GM21423 (cell line): Measurements from ENCODE around the gene SRRM3.
"Not testable (repeated sequence)": the region's sequence is repeated elsewhere in the genome, so short reads cannot be mapped to it uniquely, and the experiment has no call there.

ENCODE experiments used
- ATAC-seq: cut with Tn5 transposase; IDR thresholded peaks from one replicate; pipeline ENCODE4 v1.9.1; 2021; ENCODE audit warnings: mild to moderate bottlenecking, moderate library complexity; ENCODE audit not compliant: unreplicated experiment

The SRRM3 gene

DNA sequence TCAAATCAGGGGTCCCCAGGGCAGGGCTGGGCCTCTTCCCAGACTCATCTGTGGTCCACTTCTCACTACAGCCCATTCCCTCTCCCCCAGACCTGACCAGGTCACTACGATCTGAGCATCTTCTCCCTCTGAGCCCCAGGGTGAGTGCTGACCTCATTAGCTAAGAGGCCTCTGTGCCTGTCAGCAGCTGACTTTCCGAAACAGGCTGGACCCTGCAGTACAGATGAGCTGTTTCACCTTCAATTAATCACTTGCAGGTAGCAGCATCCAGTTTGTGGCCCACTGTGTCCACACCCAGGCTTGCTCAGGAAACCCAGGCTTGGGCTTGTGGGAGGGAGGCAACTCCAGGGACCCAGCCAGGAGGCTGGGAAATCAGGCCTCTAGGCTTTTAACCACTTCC lies 24.3 kb downstream of the SRRM3 start:
- no peak for ATAC-seq

DNA sequence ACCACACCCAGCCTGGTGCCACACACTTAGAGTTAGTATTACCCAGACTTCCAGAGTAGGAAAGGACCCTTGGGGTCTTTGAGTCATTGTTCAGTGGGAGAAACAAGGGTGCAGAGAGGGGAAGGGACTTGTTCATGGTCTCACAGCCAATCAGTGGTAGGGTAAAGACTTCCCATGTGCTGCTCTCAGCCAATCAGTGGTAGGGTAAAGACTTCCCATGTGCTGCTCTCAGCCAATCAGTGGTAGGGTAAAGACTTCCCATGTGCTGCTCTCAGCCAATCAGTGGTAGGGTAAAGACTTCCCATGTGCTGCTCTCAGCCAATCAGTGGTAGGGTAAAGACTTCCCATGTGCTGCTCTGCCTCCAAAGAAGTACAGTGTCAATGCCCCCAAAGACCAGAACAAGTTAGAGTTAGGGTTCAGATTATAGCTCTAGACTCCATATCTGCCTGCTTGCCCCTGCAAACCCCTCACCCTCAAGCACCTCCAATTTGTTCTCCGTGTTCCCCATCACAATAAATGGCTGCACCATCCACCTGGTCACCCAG lies 25.3 kb downstream of the SRRM3 start:
- ATAC-seq: not testable (repeated sequence)

DNA sequence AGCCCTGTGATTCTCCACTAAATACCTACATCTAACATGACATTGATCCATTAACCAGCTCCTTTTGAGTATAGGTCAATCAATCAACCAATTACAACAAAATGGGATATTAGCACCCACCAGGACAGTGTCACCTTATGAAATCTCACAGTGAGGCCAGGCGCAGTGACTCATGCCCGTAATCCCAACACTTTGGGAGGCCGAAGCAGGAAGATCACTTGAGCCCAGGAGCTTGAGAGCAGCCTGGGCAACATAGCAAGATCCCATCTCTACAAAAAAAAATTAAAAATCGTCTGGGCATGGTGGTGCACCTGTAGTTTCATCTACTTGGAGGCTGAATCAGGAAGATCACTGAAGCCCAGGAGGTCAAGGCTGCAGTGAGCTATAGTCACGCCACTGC lies 28.5 kb downstream of the SRRM3 start:
- no peak for ATAC-seq

DNA sequence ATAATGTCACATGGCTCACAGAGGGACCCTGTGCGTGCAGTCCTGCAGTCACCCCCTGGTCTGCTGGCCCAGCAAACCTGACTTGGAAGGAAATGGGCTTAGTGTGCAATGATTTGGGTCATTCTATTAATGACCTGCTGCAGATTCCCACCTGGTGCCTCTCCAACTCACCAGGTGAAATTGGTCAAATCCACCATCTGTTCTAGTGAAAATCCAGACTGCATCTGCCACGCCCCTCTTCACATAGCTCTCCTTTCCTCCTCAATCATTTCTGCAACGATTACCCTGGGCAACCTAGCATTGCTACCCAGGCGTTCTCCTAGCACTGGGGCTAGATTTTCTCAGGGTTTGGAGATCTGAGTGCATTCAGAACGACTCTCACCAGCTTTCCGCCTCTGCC lies 29.4 kb downstream of the SRRM3 start:
- ATAC-seq: no peak

DNA sequence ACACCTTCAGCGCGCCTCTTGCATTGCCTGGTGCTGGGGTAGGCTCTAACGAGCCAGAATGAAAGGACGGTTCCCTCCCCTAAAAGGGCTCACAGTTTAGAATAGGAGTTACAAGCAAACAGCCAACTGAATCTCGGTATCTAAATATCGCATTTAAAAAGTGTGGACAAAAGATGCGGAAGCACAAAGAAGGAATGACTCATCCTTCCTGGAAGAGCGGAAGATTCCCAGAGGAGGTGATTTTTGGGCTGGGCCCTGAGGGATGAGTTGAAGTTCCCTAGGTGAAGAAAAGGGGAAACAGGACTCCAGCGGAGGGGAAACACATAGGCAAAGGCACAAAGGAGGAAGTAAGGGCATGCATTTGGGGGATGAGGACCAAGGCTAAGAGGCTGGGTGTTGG lies 29.9 kb downstream of the SRRM3 start:
- no peak for ATAC-seq

DNA sequence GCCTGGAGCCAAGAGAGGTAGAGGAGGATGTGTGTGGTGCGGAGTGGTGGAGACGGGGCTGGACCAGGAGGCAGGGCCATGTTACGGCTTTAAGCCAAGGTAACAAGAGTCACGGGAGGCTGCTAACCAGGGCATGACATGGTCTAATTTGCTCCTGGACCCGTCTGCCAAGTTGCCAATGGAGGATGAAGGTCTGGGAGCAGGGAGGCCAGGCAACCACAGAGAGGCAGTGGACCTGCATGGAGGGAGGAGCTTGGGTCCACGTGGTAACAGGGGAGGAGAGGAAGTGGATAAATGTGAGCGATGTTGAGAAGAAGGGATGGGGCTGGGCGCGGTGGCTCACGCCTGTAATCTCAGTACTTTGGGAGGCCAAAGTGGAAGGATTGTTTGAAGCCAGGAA lies 31.0 kb downstream of the SRRM3 start:
- ATAC-seq: no peak

DNA sequence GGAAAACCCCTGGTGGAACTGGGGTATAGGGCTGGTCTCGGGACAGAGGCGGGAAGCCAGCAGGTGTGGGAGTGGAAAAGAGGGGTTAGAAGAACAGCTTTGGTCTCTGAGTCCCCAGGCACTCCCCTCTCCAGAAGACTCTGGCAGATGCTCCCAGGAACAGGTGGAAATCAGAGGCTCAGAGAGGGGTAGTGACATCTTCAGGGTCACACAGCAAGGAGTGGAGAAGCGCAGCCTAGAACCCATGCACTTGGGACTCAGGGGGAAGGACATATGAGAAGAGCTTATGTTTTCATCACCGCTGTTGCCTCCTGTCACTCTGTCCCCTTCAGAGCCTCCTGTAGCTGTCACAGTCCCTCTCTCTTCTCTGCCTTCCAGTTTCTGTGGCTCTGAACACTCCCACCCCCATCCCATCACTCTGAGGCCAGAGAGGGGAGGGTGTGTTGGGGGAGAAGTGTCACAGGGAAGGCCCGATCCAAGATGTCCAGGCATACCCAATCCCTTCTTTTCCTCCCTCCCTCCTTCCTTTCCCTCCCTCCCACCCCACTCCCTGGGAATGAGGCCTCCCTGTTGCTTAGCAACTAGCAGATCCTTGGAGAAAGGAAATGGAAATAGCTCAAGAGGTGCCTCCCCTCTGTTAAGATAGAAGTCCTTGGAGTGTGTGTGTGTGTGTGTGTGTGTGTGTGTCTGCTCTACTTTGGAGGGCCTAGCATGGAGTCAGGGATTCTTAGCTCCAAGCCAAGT lies 32.0 kb downstream of the SRRM3 start:
- no peak for ATAC-seq

DNA sequence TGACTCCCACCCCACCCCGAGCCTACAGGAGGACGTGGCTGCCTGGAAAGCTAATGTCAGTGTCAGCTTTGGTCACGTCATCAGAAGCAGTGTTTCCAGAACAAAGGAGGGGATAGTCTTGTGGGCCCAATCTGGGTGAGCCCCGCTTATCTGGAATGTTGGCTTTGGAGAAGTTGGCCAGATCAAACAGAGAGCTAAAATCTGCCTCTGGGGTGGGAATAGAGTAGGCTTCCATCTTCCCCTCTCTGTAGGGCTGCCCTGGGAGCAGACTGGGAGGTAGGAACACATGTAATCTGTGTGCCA lies 32.5 kb downstream of the SRRM3 start:
- no peak for ATAC-seq

DNA sequence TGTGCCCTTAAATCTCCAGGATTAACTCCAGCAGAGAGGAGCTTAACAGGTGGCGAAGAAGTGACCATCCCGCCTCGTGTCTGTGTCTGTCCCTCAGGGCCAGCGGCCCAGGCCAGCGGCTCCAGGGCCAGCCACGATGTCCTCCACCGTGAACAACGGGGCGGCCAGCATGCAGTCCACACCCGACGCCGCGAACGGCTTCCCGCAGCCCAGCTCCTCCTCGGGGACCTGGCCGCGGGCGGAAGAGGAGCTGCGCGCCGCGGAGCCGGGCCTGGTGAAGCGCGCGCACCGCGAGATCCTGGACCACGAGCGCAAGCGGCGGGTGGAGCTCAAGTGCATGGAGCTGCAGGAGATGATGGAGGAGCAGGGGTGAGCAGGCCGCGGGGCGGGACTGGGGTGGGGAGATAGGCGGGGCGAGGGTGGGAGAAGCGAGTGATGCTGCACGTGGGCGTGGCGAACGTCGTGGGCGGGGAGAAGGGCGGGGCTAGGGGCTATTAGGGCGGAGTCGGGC lies 33.3 kb downstream of the SRRM3 start:
- peak; percentile 59 for ATAC-seq

DNA sequence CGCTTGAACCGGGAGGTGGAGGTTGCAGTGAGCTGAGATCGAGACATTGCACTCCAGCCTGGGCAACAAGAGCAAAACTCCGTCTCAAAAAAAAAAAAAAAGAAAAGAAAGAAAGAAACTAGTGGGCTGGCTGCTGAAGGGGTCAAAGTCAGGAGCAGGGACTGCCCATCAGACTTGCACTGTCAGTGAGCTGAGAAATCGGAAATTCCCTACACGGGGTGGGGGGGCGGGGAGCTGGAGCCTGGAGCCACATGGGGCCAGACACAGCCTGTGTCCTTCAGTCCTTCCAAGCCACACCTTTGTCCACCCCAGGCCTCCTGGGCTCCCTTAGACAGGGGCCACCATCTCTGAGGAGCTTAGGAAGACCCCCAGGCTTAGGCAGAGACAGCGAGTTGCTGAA lies 34.5 kb downstream of the SRRM3 start:
- no peak for ATAC-seq

DNA sequence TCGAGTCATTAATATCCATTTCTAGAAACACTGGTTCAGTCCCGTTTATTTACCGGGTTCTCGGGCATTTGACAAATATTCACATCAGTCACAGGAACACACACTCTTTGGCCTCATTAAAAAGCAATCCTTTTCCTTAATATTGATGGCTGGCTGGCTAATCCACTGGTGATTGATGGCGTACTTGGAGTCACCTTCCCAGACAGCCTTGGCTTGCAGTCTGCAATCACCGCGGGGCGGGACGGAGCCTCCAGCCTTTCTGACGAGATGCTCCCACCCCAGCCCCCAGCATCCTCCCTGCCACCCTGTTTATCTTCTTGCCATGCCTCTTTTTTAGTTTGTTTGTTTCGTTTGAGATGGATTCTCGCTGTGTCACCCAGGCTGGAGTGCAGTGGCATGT lies 36.6 kb downstream of the SRRM3 start:
- no peak for ATAC-seq

DNA sequence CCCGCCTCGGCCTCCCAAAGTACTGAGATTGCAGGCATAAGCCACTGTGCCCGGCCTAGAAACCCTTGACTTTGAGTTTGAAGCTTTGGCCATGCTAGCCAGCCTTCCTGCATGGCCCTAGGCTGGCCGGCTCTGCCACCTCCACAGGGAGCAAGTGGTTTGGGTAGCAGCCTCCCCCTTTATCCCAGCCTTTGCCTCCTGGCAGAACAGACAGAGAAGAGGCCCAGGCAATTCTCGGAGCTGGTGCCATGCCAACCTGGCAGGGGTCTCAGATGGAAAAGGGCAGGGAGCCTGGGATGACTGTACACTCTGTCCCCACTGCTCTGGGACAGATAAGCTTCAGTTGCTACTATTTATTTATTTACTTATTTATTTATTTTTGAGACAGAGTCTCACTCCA lies 39.4 kb downstream of the SRRM3 start:
- ATAC-seq: no peak

DNA sequence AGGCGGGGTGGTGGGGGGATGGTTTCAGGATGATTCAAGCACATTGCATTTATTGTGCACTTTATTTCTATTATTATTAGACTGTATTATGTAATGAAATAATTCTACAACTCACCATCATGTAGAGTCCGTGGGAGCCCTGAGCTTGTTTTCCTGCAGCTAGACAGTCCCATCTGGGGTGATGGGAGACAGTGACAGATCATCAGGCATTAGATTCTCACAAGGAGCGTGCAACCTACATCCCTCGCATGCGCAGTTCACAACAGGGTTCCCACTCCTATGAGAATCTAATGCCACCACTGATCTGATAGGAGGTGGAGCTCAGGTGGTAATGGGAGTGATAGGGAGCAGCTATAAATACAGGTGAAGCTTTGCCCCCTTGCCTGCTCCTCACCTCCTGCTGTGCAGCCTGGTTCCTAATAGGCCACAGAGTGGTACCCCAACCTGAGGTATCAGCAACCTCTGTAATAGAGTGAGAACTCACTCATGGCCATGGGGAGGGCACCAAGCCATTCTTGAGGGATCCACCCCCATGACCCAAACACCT lies 40.9 kb downstream of the SRRM3 start:
- not testable (repeated sequence) for ATAC-seq

DNA sequence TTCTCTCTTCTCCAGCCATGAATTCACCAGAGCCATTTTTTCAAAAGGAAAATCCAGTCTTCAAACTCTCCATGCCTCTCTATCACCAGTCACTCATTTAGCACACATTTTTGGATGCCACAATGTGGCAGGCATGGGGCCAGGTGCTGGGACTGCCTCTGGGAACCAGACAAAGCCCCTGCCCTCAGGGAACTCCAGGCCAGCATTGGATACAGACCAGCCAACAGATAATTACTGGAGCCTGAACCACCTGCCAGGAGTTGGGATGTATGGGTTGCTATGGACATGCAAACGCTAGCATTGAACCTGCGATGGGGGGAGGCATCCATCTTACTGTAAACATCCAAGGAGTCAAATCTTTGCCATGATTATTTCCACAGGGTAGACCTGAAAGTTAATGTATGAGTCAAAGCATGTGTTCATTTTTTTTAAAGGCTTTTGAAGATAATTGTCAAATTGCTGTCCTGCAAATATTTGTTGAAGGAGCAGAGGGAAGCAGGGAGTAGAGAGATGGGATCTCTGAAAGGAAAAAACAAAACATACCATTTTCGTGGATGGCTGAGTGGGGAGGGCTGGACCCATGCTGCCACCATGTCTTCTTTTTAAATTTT lies 43.2 kb downstream of the SRRM3 start:
- no peak for ATAC-seq

DNA sequence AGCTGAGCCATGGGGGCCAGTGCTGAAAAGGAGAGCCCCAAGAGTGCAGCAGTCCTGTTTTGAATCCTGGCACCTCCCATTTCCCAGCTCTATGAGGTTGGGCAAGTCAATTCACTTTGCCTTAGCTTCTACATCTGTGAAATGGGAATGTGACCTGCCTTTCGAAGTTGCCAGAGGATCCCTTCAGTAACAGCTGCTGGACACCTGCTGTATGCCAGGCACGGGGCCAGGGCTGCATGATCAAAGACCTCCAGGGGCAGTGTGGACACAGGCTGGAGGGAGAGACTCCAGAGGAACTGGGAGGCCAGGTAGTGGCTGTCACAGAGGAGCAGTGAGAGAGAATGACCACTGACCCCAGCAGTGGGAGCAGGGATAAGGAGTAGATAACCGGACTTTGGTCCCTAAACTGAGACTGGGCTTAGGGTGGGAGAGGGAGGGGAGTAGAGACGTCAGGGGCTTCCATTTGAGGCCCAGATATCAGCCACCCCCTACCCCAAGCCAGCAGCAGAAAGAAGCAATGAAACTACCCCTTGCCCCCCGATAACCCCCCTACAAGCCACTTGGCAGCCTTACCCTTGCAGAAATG lies 45.2 kb downstream of the SRRM3 start:
- no peak for ATAC-seq

DNA sequence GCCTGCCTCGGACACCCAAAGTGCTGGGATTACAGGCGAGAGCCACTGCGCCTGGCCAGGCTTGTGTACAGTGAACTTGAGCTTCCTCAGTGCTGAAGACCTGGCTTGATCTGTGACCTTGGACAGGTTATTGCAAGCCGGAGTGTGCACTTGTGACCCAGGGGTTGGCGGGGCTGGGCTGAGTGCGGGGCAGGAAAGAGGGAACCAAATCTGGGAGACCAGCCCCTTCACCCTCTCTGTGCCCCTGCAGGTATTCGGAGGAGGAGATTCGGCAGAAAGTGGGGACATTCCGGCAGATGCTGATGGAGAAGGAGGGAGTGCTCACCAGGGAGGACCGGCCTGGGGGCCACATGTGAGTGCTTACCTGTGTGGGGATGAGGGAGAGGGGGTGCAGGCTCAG lies 46.2 kb downstream of the SRRM3 start:
- no peak for ATAC-seq

DNA sequence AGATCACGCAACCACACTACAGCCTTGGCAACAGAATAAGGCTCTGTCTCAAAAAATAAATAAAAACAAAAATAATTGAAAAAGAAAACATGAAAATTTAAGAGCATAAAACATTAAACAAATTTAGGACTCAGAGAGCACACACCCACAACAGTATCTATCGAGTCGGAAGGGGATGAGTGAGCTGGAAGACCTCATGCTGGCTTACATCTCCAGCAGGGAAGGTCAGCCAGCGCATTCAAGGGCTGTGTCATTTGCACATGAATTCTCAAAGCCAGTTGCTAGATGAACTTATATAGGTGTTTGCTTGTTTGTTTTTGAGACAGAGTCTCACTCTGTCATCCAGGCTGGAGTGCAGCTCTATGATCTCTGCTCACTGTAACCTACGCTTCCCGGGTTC lies 50.3 kb downstream of the SRRM3 start:
- ATAC-seq: no peak

DNA sequence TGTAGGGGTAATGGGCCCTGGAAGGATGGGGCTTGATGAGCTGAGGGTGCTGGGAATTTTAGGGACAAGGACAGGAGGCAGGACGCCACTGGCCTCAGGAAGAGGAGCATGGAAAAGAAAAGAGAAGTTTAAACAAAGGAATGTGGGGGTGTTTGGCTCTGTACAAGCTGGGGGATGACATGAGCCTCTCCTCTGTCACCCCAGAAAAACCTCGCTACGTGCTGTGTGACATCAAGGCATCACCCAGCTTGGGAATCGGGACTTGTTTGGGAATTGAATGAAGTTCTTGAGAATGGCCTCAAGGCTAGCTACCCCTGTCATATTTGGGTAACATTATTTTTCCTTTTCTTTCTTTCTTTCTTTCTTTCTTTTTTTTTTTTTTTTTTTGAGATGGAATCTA lies 53.1 kb downstream of the SRRM3 start:
- no peak for ATAC-seq

DNA sequence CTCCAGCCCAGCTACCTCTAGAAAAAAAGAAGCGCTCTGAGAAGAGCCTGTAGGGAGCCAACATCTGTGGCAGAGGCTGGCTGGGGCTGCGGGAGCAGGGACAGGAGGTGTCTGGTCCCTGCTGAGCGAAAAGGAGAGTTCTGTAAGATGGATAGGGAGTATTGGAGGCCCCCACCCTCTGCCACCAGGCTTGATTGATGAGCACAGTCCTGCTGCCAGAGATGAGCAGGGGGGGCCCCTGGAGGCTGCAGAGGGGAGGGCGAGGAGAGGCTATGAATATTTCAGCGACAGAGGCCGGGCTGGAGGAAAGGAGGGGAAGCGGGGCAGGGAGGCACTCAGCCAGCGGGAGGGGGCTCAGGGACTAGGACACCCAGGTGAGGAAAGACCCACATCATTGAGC lies 56.3 kb downstream of the SRRM3 start:
- ATAC-seq: no peak

DNA sequence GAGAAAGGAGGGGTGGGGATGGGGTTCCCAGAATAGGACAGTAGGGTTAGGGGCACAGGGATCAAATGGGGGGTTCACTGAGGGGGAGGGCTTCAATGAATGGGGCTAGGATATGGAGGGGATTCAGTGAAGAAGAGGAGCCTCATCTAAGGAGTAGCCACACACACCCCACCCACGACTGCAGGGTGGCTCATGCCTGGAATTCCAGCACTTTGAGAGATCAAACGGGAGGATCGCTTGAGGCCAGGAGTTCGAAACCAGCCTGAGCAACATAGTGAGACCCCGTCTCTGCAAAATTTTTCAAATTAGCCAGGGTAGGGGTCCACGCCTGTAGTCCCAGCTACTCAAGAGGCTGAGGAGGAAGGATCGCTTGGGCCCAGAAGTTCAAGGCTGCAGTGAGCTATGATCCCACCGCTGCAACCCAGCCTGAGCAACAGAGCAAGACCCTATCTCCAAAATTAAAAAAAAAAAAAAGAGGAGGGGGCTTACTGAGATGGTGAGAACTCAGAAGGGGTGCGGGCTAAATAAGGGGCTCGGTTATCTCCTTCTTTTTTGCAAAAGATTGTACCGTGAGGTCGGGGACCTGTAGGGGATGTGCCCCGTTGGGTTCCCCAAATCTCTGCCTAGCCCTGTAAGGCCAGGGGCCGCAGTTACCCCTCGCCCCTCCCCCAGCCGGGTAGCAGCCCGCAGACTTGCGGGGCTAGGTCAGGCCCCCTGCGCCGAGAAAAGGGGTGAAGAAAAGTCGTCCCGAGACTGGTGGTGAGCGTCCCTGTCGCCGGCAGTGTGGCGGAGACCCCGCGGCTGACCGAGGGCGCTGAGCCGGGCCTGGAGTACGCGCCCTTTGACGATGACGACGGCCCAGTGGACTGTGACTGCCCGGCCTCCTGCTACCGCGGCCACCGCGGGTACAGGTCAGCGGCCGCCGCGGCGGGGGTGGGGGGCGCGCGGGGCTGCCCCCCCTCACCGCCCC lies 57.7 kb downstream of the SRRM3 start:
- no peak for ATAC-seq
